NCI-H226 (cell line): ENCODE data around the gene PNMA5.

Source experiments
- DNase-seq: peaks from one replicate; pipeline ENCODE4 v3.0.0-alpha.2; 2015

PNMA5 gene

DNA sequence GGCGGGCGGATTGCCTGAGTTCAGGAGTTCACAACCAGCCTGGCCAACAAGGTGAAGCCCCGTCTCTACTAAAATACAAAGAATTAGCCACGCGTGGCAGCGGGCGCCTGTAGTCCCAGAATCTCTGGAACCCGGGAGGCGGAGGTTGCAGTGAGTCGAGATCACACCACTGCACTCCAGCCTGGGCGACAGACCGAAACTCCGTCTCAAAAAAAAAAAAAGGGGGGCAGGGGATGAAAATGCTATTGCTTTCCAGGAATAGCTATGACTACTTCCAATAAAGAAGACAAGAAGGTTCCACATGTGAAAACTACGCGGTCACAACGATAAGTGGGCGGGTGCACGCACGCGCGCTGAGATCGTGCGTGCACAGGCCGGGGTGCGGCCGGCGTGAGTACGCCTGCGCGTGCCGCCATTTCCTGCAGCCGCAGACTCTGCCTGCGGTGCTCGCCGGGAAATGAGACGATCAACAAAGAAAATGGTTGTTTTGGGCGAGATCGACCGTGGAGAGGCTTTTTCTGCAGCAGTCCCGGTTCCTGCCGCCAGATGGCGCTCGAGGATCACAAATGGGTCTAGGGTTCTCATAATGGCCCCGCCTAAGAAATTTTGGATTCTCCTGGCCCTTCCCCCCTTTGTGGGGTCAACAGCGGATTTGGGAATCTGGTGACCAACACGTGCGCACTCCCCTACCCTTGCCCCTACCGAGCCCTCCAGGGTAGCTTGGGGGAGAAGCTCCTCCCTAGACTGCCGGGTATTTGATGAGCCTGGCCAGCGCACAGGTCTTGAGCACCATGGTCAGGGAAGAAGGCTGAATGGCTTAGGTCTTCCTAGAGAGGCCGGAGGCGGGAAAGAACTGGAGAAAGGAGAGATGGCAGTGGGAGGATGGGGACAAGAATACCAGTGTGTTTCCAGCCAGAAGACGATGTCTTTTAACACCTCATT, 35.1 kb downstream of the PNMA5 start:
- peak; percentile 59 for DNase-seq

DNA sequence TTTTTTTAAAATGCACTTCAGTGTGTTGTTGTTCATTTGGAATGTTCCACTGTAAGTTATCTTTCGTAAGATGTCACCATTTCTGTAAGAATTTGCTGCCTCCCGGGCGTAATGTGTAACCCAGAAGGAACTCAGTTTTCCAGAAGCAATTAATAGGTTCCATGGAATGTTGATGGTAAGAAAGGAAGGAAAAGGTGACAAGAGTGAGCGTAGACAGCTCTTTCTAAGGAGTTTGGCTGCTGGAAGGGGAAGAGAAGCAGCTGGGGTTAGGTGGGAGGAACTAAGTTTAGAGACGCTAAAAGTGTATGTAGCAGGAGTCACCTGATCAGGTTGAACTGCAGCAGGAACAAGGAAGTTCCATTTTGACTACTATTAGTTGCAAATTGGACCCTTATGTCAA, 35.9 kb downstream of the PNMA5 start:
- DNase-seq: no peak

DNA sequence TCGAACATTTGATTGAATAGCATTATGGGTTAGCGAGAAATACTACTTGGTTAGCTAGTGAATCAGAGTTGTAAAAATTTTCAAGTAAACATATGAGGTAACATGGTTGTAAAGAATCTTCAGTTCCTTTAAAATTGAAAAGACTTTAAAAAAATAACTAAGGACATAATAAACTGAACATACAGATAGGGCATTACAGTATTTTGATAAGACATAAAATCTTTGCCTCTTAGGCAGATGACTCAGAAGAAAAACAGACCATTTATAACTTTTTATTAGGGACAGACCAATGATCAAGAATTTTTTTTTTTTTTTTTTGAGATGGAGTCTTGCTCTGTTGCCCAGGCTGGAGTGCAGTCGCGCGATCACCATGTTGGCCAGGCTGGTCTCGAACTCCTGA, 43.1 kb downstream of the PNMA5 start:
- no peak for DNase-seq

DNA sequence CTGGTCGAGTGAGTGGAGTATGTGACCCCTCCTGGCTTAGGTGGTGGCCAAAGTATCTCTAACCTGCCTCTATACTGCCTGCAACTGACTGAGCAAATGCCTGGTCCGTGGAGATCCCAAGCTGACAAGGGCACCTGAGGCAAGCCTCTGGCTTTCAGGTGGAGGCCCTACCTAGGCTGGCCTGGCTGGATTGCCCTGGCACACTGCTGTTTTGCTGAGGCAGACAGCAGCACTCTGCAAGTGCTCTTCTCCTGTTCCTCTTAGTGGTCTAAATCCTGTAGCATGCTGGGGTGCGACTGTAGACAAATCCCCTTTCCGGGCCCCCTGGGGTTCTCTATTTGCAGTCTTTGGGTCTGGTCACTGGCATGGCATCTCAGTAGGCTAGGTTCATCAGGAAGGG, 44.8 kb downstream of the PNMA5 start:
- DNase-seq: no peak

DNA sequence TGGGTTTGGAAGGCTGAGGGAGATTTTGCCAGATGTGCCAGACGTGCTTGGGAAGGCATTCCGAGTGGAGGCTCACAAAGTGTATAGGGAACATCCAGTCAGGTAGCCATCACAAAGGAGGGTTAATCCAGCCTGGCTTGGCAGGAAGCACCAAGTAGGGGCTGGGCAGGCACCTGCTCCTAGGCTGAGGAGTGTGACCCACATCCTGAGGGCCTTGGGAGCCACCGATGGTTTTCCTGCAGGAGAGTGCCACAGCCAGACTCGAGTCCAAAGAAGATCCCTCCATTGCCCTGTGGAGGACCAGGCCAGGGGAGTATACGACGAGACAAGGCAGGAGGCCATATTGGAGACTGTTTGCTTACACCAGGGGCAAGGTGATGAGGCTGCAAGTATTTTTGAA, 47.2 kb downstream of the PNMA5 start:
- no peak for DNase-seq

- DNase-seq: no peak
Observed at GRCh38 chrX:152945021-152945979, 48.6 kb downstream of the PNMA5 start.

- DNase-seq: no peak
Observed at GRCh38 chrX:152943826-152944225, 50.1 kb downstream of the PNMA5 start.

DNA sequence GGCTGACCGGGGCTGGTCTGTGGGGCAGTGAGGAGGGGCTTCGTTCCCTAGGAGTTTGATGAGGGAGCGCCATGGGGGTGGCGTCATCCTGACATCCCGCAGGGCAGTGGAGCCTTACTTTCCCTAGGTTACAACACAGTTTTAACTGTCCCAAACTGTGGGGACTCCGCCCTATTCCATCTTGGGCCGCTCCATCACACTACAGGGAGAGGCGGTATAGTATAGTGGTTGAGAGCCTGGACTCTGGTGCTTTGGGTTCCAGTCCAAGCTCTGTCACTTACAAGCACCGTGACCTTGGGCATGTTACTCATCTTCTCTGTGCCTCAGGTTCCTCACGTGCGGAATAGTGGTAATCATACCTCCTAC, 51.9 kb downstream of the PNMA5 start:
- no peak for DNase-seq

- peak; percentile 80 for DNase-seq
Observed at GRCh38 chrX:152941328-152942076, 52.4 kb downstream of the PNMA5 start.
